ENCODE measurements around the gene C19orf53.

DNA sequence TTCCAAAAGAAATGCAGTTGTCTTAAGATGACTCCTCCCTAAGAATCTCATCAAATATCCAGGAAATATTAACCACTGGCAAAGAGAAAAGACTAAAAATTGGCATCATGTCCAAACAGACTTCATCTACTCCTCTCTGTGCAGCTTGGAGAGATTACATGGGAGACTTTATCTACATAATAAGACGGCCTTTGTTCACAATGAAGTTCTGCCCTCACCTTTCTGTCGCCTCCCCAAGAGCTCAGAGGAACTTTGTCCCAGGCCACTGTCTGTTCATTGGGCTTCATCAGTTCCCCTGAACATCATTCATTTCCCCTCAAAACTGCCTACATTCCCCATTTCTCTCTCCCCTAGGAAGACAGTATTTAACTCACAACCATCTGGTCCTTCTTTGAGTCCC is 32.4 kb upstream of the C19orf53 start:
- TF ChIP-seq, protein P1, sequence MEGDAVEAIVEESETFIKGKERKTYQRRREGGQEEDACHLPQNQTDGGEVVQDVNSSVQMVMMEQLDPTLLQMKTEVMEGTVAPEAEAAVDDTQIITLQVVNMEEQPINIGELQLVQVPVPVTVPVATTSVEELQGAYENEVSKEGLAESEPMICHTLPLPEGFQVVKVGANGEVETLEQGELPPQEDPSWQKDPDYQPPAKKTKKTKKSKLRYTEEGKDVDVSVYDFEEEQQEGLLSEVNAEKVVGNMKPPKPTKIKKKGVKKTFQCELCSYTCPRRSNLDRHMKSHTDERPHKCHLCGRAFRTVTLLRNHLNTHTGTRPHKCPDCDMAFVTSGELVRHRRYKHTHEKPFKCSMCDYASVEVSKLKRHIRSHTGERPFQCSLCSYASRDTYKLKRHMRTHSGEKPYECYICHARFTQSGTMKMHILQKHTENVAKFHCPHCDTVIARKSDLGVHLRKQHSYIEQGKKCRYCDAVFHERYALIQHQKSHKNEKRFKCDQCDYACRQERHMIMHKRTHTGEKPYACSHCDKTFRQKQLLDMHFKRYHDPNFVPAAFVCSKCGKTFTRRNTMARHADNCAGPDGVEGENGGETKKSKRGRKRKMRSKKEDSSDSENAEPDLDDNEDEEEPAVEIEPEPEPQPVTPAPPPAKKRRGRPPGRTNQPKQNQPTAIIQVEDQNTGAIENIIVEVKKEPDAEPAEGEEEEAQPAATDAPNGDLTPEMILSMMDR (IDR thresholded peaks at IDR 0.05; ENCODE audit: borderline replicate concordance, extremely low read depth, low read length, poor library complexity, severe bottlenecking), result no peak
- no peak for TF ChIP-seq EZH2 (IDR thresholded peaks at IDR 0.05; ENCODE audit: borderline replicate concordance, low read depth, low read length, severe bottlenecking)

All from DND-41 (cell line).